HG02798 (cell line): ENCODE measurements around the gene TOMM22.

Source experiments
- ATAC-seq: cut with Tn5 transposase; IDR thresholded peaks from one replicate; pipeline ENCODE4 v1.9.1; 2021; ENCODE audit warnings: mild to moderate bottlenecking; ENCODE audit not compliant: unreplicated experiment, poor library complexity

Gene TOMM22

DNA sequence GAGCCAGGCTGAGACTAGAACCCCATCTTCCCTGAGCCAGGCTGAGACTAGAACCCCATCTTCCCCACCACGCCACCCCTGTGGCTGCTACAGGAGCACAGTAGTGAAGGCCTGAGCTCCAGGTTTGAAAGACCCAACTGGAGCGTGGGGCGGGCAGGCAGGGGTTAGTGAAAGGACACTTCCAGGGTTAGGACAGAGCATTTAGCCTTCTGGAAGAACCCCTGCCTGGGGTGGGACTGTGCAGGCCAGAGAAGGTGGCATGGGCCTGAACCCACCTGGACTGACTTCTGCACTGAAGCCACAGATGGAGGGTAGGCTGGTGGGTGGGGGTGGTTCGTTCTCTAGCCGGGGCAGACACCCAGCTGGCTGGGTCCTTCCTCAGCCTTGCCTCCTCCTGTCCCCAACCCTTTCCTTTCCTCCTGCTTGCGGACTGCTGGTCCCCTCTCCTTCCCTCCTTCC lies 50.0 kb downstream of the TOMM22 start:
- ATAC-seq = no peak

DNA sequence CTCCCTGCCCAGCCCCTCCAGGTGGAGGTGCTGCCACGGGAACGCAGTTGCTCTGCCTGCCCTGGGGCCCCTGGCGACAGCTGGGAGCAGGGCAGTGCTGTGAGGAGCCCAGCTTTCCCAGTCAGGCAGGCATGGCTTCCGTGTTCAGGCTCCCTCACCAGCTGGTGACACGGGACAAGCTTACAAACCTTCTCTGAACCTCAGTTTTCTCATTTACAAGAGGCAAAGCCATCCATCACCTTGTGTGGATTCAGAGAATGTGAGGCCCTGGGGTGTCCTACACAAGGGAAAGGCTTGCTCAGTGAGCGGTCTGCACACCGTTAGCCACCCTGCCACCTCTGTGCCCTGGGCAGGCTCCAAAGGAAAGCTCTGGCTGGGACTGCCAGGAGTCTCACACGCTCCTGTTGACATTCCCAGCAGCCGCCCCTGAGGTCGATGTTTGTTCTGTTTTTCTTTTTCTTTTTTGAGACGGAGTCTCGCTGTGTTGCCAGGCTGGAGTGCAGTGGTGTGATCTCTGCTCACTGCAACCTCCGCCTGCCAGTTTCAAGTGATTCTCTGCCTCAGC lies 50.6 kb downstream of the TOMM22 start:
- no peak for ATAC-seq

DNA sequence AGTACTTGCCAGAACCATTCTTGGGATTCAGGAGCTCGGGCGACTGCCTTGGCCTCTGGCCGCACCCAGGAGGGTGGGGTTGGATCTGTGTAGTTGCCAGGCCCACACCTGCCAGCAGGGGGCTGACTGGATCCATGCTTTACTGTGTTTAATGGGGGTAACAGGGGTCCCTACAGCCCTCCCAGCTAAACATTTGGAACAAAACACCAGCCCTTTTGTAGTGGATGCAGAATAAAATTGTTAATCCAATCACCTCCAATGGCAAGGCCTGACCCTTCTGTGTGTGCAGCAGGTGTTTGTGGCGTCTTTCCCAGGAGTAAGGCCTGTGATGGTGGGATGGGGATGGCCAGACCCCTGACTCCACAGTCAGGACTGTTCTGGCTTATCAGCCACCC lies 51.6 kb downstream of the TOMM22 start:
- ATAC-seq = no peak

DNA sequence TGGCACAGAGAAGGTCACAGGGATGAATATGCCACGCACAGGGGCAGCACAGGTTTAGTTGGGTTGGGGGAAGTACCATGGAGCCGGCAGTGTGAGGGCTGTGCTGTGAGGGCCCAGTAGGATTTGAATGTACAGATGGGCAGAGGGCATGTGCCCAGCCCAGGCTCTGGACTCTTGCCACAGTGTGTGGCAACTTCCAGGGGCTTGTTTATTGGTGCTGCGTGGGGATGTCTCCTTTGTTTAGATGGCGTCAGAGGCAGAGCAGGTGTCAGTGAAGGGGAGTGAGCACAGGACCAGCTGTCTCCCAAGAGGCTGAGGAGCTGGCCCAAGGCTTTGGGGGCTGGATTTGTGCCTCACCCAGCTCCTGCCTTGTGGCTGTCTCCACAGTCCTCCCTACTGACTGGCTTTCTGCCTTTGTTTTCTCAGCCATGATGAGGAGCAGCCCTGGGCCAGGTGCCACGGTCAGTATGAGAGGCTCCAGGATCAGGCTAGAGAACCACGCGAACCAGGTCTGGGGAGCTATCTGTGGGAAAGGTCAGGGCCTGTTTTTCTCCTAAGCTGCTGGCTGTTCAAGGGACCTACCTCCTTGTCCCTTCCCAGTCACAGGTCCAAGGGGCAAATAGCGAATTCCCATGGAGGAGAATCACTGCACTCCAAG lies 52.1 kb downstream of the TOMM22 start:
- no peak for ATAC-seq

DNA sequence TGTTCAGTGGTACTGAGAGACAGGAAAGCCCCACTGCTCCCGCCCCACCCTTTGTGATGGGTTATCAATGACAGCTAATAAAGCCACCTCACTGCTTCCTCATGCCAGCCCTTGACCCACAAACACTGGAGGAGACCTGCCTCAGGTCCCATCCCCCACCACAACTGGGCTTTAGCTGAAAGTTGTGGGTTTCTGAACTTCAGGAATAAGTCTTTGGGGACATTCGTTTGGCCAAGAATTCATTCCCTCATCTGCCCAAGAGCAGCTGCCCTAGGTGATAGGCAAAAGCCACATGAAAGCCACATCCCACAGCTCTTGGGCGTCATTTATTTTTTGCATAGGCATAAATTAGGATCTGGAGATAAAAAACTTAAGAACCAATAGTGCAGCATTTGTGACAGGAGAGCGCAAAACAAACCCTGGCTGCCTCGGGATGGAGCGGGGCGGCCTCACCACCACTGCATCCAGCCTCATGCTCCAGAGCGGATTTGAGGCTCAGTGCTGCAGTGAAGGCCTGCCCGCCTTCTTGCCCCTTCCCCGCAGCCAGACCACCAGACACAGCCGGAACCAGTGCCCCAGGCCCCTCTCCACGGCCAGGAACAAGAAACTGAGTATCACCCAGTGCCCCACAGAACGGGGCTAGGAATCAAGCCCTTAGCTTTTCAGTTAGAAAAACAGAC lies 52.8 kb downstream of the TOMM22 start:
- no peak for ATAC-seq
